HG02852 (cell line): Measurements from ENCODE around the gene ISLR2.

Experiments
- ATAC-seq: cut with Tn5 transposase; IDR thresholded peaks from one replicate; pipeline ENCODE4 v1.9.1; 2021; ENCODE audit warnings: mild to moderate bottlenecking, moderate library complexity; ENCODE audit not compliant: unreplicated experiment

Gene ISLR2

DNA sequence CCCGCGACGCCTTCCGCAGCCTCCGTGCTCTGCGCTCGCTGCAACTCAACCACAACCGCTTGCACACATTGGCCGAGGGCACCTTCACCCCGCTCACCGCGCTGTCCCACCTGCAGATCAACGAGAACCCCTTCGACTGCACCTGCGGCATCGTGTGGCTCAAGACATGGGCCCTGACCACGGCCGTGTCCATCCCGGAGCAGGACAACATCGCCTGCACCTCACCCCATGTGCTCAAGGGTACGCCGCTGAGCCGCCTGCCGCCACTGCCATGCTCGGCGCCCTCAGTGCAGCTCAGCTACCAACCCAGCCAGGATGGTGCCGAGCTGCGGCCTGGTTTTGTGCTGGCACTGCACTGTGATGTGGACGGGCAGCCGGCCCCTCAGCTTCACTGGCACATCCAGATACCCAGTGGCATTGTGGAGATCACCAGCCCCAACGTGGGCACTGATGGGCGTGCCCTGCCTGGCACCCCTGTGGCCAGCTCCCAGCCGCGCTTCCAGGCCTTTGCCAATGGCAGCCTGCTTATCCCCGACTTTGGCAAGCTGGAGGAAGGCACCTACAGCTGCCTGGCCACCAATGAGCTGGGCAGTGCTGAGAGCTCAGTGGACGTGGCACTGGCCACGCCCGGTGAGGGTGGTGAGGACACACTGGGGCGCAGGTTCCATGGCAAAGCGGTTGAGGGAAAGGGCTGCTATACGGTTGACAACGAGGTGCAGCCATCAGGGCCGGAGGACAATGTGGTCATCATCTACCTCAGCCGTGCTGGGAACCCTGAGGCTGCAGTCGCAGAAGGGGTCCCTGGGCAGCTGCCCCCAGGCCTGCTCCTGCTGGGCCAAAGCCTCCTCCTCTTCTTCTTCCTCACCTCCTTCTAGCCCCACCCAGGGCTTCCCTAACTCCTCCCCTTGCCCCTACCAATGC is 45.1 kb downstream of the ISLR2 start:
- no peak for ATAC-seq

- no peak for ATAC-seq
Measured at GRCh38 chr15:74176262-74177214, 46.2 kb downstream of the ISLR2 start.

DNA sequence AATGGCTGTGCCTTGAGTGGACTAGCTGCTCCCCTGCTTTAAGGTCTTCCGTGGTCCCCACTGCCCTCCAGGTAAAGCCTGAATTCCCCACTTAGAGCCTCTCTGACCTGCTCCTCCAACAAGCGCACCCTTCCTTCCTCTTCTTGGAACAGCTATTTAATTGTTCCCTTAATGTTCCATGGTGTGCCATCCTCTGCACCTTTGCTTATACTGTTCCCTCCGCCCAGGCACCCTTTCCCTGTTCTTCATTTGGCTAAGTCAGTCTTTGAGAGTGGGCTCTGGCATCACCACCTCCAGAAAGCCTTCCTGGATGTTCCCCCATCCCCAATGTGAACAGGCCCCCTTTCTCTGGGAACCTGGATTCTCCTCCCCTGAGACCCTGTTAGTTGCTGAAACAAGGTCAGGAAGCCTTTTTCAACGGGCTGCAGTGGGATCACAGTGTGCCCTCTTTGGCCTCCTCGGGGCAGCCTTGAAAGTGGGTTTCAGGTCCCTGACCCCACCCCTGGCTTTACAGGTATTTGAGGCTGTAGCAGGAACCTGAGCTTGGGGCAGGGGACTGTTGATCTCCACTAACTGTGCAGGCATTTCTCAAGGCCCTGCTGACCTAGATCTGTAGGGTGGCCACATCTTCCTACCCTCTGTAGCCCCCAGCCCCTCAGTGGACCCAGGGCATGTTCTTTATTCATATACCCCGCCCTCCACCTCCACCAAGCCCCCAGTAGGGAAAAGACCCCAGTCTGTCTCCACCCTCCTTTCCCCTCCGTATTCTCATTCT is 48.1 kb downstream of the ISLR2 start:
- no peak for ATAC-seq

- ATAC-seq = no peak
Measured at GRCh38 chr15:74179101-74179841, 48.9 kb downstream of the ISLR2 start.

DNA sequence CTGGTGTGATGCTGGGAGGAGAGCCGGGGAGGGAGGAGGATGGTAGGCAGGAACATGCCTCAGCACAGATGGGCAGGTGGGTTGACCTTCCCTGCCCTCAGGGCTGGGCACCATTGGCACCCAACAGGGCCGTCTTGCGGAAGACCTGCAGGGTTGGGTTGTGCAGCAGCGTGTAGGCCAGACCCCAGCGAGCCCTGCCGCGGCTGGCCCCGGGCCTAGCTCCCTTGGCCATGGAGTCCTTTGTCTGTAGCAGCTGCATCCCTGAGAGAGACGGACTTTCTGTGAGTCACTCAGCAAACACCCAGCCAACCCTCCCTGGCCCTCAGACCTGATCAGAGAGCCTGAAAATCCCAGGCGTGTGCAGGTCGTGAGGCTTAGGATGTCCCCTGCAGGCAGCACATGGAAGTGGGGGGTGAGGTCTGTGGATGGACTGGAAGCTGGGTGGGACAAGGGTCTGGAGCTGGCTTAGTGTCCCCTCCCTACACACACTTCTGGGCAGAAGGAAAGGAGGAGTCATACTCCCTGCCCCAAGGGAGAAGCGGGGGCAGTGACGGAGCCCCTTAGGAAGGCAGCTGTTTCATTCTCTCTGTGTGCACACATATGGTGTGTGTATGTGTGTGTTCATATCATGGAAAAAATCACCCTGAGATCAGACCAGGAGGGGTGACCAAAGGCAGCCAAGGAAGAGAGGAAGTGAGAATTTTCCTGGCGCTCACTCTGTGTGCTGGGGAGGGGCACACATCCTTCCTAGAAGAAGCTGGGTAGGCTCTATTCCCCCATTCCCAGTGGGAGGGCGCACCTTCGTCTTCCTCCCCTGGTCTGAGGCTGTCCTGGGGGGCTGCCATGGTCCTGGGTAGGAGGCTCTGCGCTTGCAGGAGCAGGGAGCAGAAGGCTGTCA is 49.8 kb downstream of the ISLR2 start:
- no peak for ATAC-seq

DNA sequence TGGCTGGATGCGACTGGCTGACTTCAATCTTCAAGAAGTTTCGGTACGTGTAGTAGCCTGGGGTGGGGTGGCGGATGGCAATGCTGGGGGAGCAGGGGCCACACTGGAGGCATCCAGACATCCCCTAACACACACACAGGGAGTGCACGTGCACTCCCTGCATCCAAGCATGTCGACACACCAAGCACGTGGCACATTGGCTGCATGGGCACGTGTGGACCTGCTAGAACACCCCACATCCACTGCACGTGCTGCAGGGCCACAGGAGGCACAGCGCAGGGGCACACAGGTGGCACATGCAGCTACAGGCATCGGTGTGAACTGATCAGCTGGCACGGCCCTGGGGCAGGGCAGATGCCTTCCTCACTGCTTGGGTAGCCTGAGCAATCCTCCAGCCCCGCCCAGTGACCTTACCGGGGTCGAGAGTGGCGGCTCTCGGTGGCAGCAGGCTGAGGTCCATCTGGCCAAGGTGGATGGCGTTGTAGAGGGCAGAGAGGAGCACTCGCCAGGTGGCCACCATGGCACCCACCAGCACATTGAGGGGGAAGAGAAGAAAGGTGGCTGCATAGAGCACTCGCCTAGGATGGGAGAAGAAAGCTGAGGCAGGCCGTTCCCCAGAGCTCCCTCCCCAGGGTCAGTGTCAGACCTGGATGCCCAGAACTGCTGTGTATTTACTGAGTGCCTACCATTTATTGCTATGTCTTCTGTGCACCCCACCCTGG is 50.7 kb downstream of the ISLR2 start:
- no peak for ATAC-seq

- ATAC-seq = no peak
Measured at GRCh38 chr15:74182131-74182530, 51.7 kb downstream of the ISLR2 start.

DNA sequence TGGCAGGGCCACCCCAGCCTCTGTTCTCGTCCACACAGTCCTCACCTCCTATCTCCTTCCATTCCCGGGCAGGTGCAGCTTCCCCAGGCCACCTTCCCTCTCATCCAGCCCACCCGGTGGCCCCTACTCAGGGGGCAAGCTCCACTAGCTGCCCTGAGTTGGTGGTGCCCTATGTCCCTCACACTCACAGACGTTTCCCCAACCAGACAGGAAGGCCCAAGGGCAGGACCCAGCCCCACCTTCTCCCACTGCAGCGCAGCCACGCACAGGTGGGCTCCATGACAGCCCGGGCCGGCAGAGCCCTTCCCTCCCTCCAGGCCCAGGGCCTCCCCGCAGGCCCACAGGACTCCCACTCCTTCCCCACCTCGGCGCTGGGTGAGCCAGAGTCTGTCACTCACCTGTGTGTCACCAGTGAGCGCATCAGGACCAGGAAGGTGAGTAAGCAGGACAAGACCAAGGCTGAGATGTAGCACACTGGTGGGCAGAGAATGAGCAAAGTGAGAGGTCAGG is 54.3 kb downstream of the ISLR2 start:
- ATAC-seq = no peak

DNA sequence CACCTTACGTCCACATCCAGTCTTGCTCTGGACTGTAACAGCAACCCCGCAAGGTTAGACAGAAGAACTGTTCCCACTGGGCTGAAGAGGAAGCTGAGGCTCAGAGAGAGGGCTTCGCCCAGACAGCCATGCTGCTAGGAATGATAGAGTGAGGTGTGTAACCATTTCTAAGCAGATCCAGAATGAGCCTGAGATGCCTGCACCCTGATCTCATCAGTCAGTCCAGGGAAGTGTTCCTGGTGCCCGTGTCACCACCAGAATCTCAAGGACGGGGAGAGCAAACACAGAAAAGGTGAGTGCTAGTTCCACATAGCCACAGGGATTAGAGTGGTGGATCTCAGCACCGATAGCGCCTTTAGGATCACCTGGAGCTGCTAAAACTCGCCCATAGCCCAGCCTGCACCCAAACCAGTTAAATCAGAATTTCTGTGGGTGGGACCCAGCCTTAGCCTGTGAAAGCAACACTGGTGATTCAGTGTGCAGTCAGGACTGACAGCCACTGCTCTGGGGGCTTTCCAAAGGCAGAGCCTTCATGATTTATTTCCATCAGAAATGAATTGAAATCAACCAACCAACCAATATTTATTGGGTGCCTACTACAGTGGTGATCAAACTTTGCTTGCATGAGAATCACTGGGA is 55.4 kb downstream of the ISLR2 start:
- ATAC-seq = no peak
